ENCODE data around the gene EPB41L1. TPM values are rescaled to one million over a fixed set of nuclear protein-coding genes. Genes with fewer than 3 reads are reported as not detected.
A peak's percentile ranks its signal among the peaks of the same experiment; 100 is the strongest.

The EPB41L1 gene
- total RNA-seq (ENCODE audit: low replicate concordance), result 13.5 and 18.1 TPM in 2 replicates

GRCh38 chr20:36154700-36155628 is at the start of gene EPB41L1:
Gene EPB41L1, plus strand, starts transcription at chr20:36154740. Its CDS starts 19,038 bp downstream, at chr20:36173778.
- DNase-seq (ENCODE audit: low read depth), result peak; percentile 37
- TF ChIP-seq CTCF (IDR thresholded peaks at IDR 0.05; ENCODE audit: insufficient read depth, low read length), result peak; percentile 5
- H3K4me3 ChIP-seq (ENCODE audit: low read depth, low read length), result peak within 1 kb of the TSS; percentile 81

GRCh38 chr20:36104856-36105255 is 49.7 kb upstream of the EPB41L1 start:
- no peak overlapping the region for H3K4me3 ChIP-seq (ENCODE audit: low read depth, low read length)
- no peak for DNase-seq (ENCODE audit: low read depth)
- TF ChIP-seq CTCF (IDR thresholded peaks at IDR 0.05; ENCODE audit: insufficient read depth, low read length), result no peak

- no peak for TF ChIP-seq CTCF (IDR thresholded peaks at IDR 0.05; ENCODE audit: insufficient read depth, low read length)
- no peak for DNase-seq (ENCODE audit: low read depth)
- H3K4me3 ChIP-seq (ENCODE audit: low read depth, low read length), result no peak overlapping the region
These were observed 48.8 kb upstream of the EPB41L1 start for GRCh38 chr20:36105711-36106226.

GRCh38 chr20:36106606-36107005 is 47.9 kb upstream of the EPB41L1 start:
- H3K4me3 ChIP-seq (ENCODE audit: low read depth, low read length), result no peak overlapping the region
- DNase-seq (ENCODE audit: low read depth), result no peak
- TF ChIP-seq CTCF (IDR thresholded peaks at IDR 0.05; ENCODE audit: insufficient read depth, low read length), result no peak

- no peak for DNase-seq (ENCODE audit: low read depth)
- TF ChIP-seq CTCF (IDR thresholded peaks at IDR 0.05; ENCODE audit: insufficient read depth, low read length), result no peak
- no peak overlapping the region for H3K4me3 ChIP-seq (ENCODE audit: low read depth, low read length)
These were observed 46.7 kb upstream of the EPB41L1 start for GRCh38 chr20:36107881-36108280.

DNA sequence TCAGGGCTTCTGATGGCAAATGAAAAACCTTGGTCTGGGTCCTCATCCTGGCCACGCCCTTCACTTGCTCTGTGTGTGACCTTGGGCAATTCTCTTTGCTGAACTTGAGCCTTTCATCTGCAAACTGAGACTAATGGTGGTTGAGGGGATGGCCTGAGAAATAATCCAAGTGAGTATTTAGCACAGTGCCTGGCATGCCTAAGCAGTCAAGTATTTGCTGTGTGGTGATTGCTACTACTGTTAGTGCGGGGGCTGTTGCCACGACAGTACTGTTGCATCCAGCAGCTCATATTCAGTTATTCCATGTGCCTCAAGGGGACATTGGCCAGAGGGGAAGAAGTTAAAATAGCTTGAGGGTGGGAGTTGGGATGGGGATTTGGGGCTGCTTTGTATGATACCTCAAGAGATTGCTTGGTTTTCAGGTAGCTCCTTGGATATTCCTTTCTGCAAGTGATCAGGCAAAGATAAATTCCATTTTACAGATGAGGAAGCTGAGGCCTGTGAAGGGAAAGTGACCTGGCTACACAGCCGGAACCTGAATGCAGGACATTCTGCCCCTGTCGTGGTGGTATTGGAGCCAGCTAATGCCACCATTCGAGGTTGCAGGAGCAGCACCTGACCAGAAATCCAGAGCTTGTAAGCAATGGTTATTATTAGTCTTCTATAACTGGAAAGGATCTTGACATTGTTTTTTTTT is 45.1 kb upstream of the EPB41L1 start:
- DNase-seq (ENCODE audit: low read depth), result no peak
- no peak for TF ChIP-seq CTCF (IDR thresholded peaks at IDR 0.05; ENCODE audit: insufficient read depth, low read length)
- H3K4me3 ChIP-seq (ENCODE audit: low read depth, low read length), result no peak overlapping the region
